Endothelial cell of umbilical vein (primary cell): Measurements from ENCODE around the gene GPSM1.

ENCODE experiments used
- EZH2 ChIP-seq: IDR thresholded peaks from 2 replicates; pipeline ENCODE4 v1.6.1; 2012; ENCODE audit warnings: borderline replicate concordance, low read depth, mild to moderate bottlenecking, moderate library complexity, low read length, inconsistent platforms; ENCODE audit not compliant: severe bottlenecking
- FOS ChIP-seq: IDR thresholded peaks from 2 replicates; pipeline ENCODE4 v1.6.1; 2011; ENCODE audit warnings: mild to moderate bottlenecking, low read length, moderate library complexity, borderline replicate concordance; ENCODE audit not compliant: insufficient read depth
- GATA2 ChIP-seq: IDR thresholded peaks from 2 replicates; pipeline ENCODE4 v1.7.0; 2011; ENCODE audit warnings: low read depth, mild to moderate bottlenecking, moderate library complexity, mixed read lengths, low read length; ENCODE audit not compliant: insufficient read length, insufficient read depth
- JUN ChIP-seq: IDR thresholded peaks from 2 replicates; pipeline ENCODE4 v1.6.1; 2011; ENCODE audit warnings: borderline replicate concordance, low read depth; ENCODE audit not compliant: insufficient read length, insufficient read depth
- MAX ChIP-seq: IDR thresholded peaks from 2 replicates; pipeline ENCODE4 v1.6.1; 2011; ENCODE audit not compliant: insufficient read depth, insufficient read length
- MYC ChIP-seq: IDR thresholded peaks from one replicate; pipeline ENCODE4 v1.6.1; 2011; ENCODE audit warnings: mild to moderate bottlenecking, low read depth, low read length
- POLR2A ChIP-seq: IDR thresholded peaks from 2 replicates; pipeline ENCODE4 v1.6.1; 2012; ENCODE audit warnings: low read depth, mild to moderate bottlenecking, control low read depth, low read length
- POLR2AphosphoS5 ChIP-seq: IDR thresholded peaks from 2 replicates; pipeline ENCODE4 v1.6.1; 2012; ENCODE audit warnings: low read depth, mild to moderate bottlenecking, control low read depth, low read length, moderate library complexity; ENCODE audit not compliant: insufficient read depth
- TF ChIP-seq, protein P1 (sequence below), 2 donors: IDR thresholded peaks; 1 replicate in 1 of 2; 2 replicates in 1 of 2; pipeline ENCODE4 v1.5.1; 2011; ENCODE audit warnings: low read length in 2 of 2, mild to moderate bottlenecking in 2 of 2, moderate library complexity in 2 of 2, control low read depth in 1 of 2, inconsistent platforms in 1 of 2, low read depth in 1 of 2; ENCODE audit not compliant: insufficient read depth in 1 of 2; ENCODE audit errors: extremely low read depth in 1 of 2

DNA sequence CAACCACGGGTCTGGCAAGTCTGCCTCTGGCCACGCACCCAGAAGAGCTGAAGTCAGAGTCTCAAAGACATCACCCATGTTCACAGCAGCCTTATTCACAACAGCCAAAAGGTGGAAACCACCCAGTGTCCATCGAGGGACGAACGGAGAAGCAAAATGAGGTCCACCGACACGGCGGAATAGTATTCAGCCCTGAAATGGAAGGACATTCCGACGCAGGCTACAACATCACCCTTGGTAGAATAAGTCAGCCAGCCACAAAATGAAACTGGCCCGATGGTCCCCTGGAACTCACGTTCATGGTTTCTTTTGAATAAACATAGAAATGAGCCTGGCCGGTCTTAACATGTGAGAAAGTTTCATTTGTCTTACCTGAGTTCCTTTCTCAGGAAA is 40.4 kb upstream of the GPSM1 start:
- TF ChIP-seq, protein P1, sequence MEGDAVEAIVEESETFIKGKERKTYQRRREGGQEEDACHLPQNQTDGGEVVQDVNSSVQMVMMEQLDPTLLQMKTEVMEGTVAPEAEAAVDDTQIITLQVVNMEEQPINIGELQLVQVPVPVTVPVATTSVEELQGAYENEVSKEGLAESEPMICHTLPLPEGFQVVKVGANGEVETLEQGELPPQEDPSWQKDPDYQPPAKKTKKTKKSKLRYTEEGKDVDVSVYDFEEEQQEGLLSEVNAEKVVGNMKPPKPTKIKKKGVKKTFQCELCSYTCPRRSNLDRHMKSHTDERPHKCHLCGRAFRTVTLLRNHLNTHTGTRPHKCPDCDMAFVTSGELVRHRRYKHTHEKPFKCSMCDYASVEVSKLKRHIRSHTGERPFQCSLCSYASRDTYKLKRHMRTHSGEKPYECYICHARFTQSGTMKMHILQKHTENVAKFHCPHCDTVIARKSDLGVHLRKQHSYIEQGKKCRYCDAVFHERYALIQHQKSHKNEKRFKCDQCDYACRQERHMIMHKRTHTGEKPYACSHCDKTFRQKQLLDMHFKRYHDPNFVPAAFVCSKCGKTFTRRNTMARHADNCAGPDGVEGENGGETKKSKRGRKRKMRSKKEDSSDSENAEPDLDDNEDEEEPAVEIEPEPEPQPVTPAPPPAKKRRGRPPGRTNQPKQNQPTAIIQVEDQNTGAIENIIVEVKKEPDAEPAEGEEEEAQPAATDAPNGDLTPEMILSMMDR (IDR thresholded peaks at IDR 0.05; ENCODE audit: extremely low read depth in 1 of 2, insufficient read depth in 1 of 2, low read depth in 1 of 2, low read length in 2 of 2): no peak
- TF ChIP-seq MYC: no peak
- no peak for TF ChIP-seq MAX
- TF ChIP-seq FOS: no peak
- TF ChIP-seq EZH2: no peak
- no peak for TF ChIP-seq POLR2AphosphoS5
- TF ChIP-seq JUN: no peak
- no peak for TF ChIP-seq GATA2
- no peak for TF ChIP-seq POLR2A
